Activated T-helper 17 cell treated with anti-CD3 and anti-CD28 coated beads, Interleukin-2, amount 50 U/mL, for 72 hours (primary cell): ENCODE data around the gene NCR1. TPM values are rescaled to one million over a fixed set of nuclear protein-coding genes. Genes with fewer than 3 reads are reported as not detected.
"Not testable (repeated sequence)": the region's sequence is repeated elsewhere in the genome, so short reads cannot be mapped to it uniquely, and the experiment has no call there.

Source experiments
- ATAC-seq: fragments of 150-1000 bp; cut with Tn5 transposase; replicated peaks from 2 replicates; pipeline ENCODE4 v1.10.0; 2021; ENCODE audit warnings: mild to moderate bottlenecking, moderate library complexity
- H3K27ac Mint-ChIP-seq: one replicate; pipeline ENCODE4 v1.8.0; 2022; ENCODE audit warnings: mixed read lengths
- H3K27me3 Mint-ChIP-seq: one replicate; pipeline ENCODE4 v1.8.0; 2022; ENCODE audit warnings: mixed read lengths
- H3K36me3 Mint-ChIP-seq: one replicate; pipeline ENCODE4 v1.8.0; 2022; ENCODE audit warnings: low read depth, mild to moderate bottlenecking, mixed read lengths
- H3K4me1 Mint-ChIP-seq: one replicate; pipeline ENCODE4 v1.8.0; 2022; ENCODE audit warnings: mixed read lengths
- H3K4me3 Mint-ChIP-seq: one replicate; pipeline ENCODE4 v1.8.0; 2022; ENCODE audit warnings: mild to moderate bottlenecking, mixed read lengths
- H3K9me3 Mint-ChIP-seq: one replicate; pipeline ENCODE4 v1.8.0; 2022; ENCODE audit warnings: mixed read lengths
- total RNA-seq, 2 donors: library from RNA; stranded (reverse); gene quantifications; one replicate each; pipeline ENCODE4 v1.2.3, GENCODE V29; 2022

NCR1 gene
- total RNA-seq, 2 donors from 2014 or later, result not detected

GRCh38 chr19:54896036-54896435 lies 9.9 kb upstream of the NCR1 start:
- H3K9me3 Mint-ChIP-seq, result no peaks in the 10 kb centered on the region
- H3K27me3 Mint-ChIP-seq, result peaks cover 29% of the 10 kb centered on the region
- H3K36me3 Mint-ChIP-seq, result no peaks in the 10 kb centered on the region
- no peak for ATAC-seq
- H3K27ac Mint-ChIP-seq, result no peak overlapping the region
- H3K4me1 Mint-ChIP-seq, result no peaks in the 10 kb centered on the region
- no peak overlapping the region for H3K4me3 Mint-ChIP-seq

- H3K27me3 Mint-ChIP-seq, result peaks cover 29% of the 10 kb centered on the region
- not testable (repeated sequence) for ATAC-seq, H3K4me1 Mint-ChIP-seq, H3K4me3 Mint-ChIP-seq, H3K27ac Mint-ChIP-seq, H3K9me3 Mint-ChIP-seq, H3K36me3 Mint-ChIP-seq
These were observed 7.3 kb upstream of the NCR1 start for GRCh38 chr19:54898685-54899084.

- not testable (repeated sequence) for H3K9me3 Mint-ChIP-seq
These were observed 6.3 kb upstream of the NCR1 start for GRCh38 chr19:54899646-54900045.

GRCh38 chr19:54901153-54901552 lies 4.8 kb upstream of the NCR1 start:
- H3K27me3 Mint-ChIP-seq, result peaks cover 34% of the 10 kb centered on the region
- not testable (repeated sequence) for H3K4me1 Mint-ChIP-seq, H3K4me3 Mint-ChIP-seq, ATAC-seq, H3K27ac Mint-ChIP-seq, H3K36me3 Mint-ChIP-seq, H3K9me3 Mint-ChIP-seq

More at GRCh38 chr19:54899646-54900045, 6.3 kb upstream of the NCR1 start:
- H3K27me3 Mint-ChIP-seq, result peaks cover 29% of the 10 kb centered on the region
- ATAC-seq, H3K27ac Mint-ChIP-seq, H3K4me1 Mint-ChIP-seq, H3K4me3 Mint-ChIP-seq, H3K36me3 Mint-ChIP-seq: not testable (repeated sequence)

GRCh38 chr19:54902061-54902460 lies 3.9 kb upstream of the NCR1 start:
- Mint-ChIP-seq H3K27ac (no peak overlapping the region), H3K36me3 (no peaks in the 10 kb centered on the region), H3K27me3 (peaks cover 28% of the 10 kb centered on the region), H3K9me3 (no peaks in the 10 kb centered on the region), H3K4me3 (no peak overlapping the region), H3K4me1 (no peaks in the 10 kb centered on the region)
- ATAC-seq, result no peak

GRCh38 chr19:54903303-54903702 lies 2.6 kb upstream of the NCR1 start:
- no peak overlapping the region for H3K4me3 Mint-ChIP-seq
- no peaks in the 10 kb centered on the region for H3K9me3 Mint-ChIP-seq
- no peaks in the 10 kb centered on the region for H3K36me3 Mint-ChIP-seq
- peaks cover 21% of the 10 kb centered on the region for H3K27me3 Mint-ChIP-seq
- no peak overlapping the region for H3K27ac Mint-ChIP-seq
- no peaks in the 10 kb centered on the region for H3K4me1 Mint-ChIP-seq
- ATAC-seq, result no peak

- H3K9me3 Mint-ChIP-seq, H3K36me3 Mint-ChIP-seq, H3K4me1 Mint-ChIP-seq, ATAC-seq, H3K27ac Mint-ChIP-seq, H3K4me3 Mint-ChIP-seq: not testable (repeated sequence)
- peaks cover 13% of the 10 kb centered on the region for H3K27me3 Mint-ChIP-seq
These were observed 1.7 kb upstream of the NCR1 start for GRCh38 chr19:54904261-54904660.

GRCh38 chr19:54905421-54905802 lies 536 bp upstream of the NCR1 start:
- Mint-ChIP-seq H3K9me3 (no peaks in the 10 kb centered on the region), H3K4me3 (no peak overlapping the region)

GRCh38 chr19:54906819-54907218 lies 871 bp downstream of the NCR1 start:
- Mint-ChIP-seq H3K27me3 (peaks cover 9% of the 10 kb centered on the region), H3K4me1 (no peaks in the 10 kb centered on the region), H3K36me3 (no peaks in the 10 kb centered on the region), H3K27ac (no peak overlapping the region), H3K9me3 (no peaks in the 10 kb centered on the region), H3K4me3 (no peak overlapping the region)
- ATAC-seq, result no peak

More at GRCh38 chr19:54905421-54905802, 536 bp upstream of the NCR1 start:
- ATAC-seq, result no peak
- no peaks in the 10 kb centered on the region for H3K36me3 Mint-ChIP-seq
- H3K4me1 Mint-ChIP-seq, result no peaks in the 10 kb centered on the region
- no peak overlapping the region for H3K27ac Mint-ChIP-seq
- peaks cover 5% of the 10 kb centered on the region for H3K27me3 Mint-ChIP-seq

- not testable (repeated sequence) for H3K9me3 Mint-ChIP-seq, ATAC-seq, H3K27ac Mint-ChIP-seq, H3K4me1 Mint-ChIP-seq, H3K36me3 Mint-ChIP-seq, H3K4me3 Mint-ChIP-seq
- peaks cover 16% of the 10 kb centered on the region for H3K27me3 Mint-ChIP-seq
These were observed 2.0 kb downstream of the NCR1 start for GRCh38 chr19:54907899-54908298.

- no peaks in the 10 kb centered on the region for H3K9me3 Mint-ChIP-seq
- H3K36me3 Mint-ChIP-seq, result no peaks in the 10 kb centered on the region
- H3K4me1 Mint-ChIP-seq, result no peaks in the 10 kb centered on the region
- no peak overlapping the region for H3K27ac Mint-ChIP-seq
- H3K27me3 Mint-ChIP-seq, result peaks cover 17% of the 10 kb centered on the region
- H3K4me3 Mint-ChIP-seq, result no peak overlapping the region
- ATAC-seq, result no peak
These were observed 10.9 kb downstream of the NCR1 start for GRCh38 chr19:54916822-54917221.

- Mint-ChIP-seq H3K36me3 (no peaks in the 10 kb centered on the region), H3K4me1 (no peaks in the 10 kb centered on the region), H3K4me3 (no peak overlapping the region), H3K27me3 (peaks cover 15% of the 10 kb centered on the region), H3K9me3 (no peaks in the 10 kb centered on the region), H3K27ac (no peak overlapping the region)
- no peak for ATAC-seq
These were observed 12.6 kb downstream of the NCR1 start for GRCh38 chr19:54918499-54918898.

- peaks cover 14% of the 10 kb centered on the region for H3K27me3 Mint-ChIP-seq
- not testable (repeated sequence) for H3K27ac Mint-ChIP-seq, H3K4me1 Mint-ChIP-seq, H3K9me3 Mint-ChIP-seq, H3K4me3 Mint-ChIP-seq, H3K36me3 Mint-ChIP-seq, ATAC-seq
These were observed 14.0 kb downstream of the NCR1 start for GRCh38 chr19:54919646-54920563.

GRCh38 chr19:54921082-54921481 lies 15.1 kb downstream of the NCR1 start:
- Mint-ChIP-seq H3K4me1 (no peaks in the 10 kb centered on the region), H3K4me3 (no peak overlapping the region), H3K9me3 (peaks cover 4% of the 10 kb centered on the region), H3K27ac (no peak overlapping the region), H3K36me3 (no peaks in the 10 kb centered on the region), H3K27me3 (peaks cover 12% of the 10 kb centered on the region)
- ATAC-seq, result no peak

GRCh38 chr19:54923276-54923675 lies 17.3 kb downstream of the NCR1 start:
- H3K36me3 Mint-ChIP-seq, result no peaks in the 10 kb centered on the region
- no peak overlapping the region for H3K27ac Mint-ChIP-seq
- ATAC-seq, result no peak
- H3K4me3 Mint-ChIP-seq, result no peak overlapping the region
- H3K27me3 Mint-ChIP-seq, result peaks cover 12% of the 10 kb centered on the region
- peaks cover 7% of the 10 kb centered on the region for H3K9me3 Mint-ChIP-seq
- H3K4me1 Mint-ChIP-seq, result no peaks in the 10 kb centered on the region
